K562 (cell line): ENCODE data around the gene ENSA. TPM values are rescaled to one million over a fixed set of nuclear protein-coding genes. Genes with fewer than 3 reads are reported as not detected.

Source experiments
- BMI1 ChIP-seq: fragments of 150-350 bp; IDR thresholded peaks from 2 replicates; pipeline ENCODE4 v1.6.1; 2014; ENCODE audit warnings: low read length
- BRD4 ChIP-seq: fragments of 200-600 bp; sonication (generic); IDR thresholded peaks from 2 replicates; pipeline ENCODE4 v1.6.1; 2017; ENCODE audit warnings: inconsistent platforms
- EHMT2 ChIP-seq: fragments of 450-650 bp; IDR thresholded peaks from 2 replicates; pipeline ENCODE4 v1.6.1; 2018; ENCODE audit warnings: antibody characterized with exemption
- ESRRA ChIP-seq: fragments of 450-650 bp; IDR thresholded peaks from 2 replicates; pipeline ENCODE4 v1.6.1; 2014; ENCODE audit warnings: low read depth, mild to moderate bottlenecking, moderate library complexity, borderline replicate concordance
- ETV5 ChIP-seq: sonication (generic); formaldehyde crosslinking; IDR thresholded peaks from 2 replicates; pipeline ENCODE4 v1.4.0; 2020; ENCODE audit warnings: low read depth, mild to moderate bottlenecking, missing genetic modification reagents
- FOSL1 ChIP-seq: fragments of 200-800 bp; sonication (Bioruptor generic); conservative IDR thresholded peaks from 2 replicates; pipeline ENCODE4 v1.6.1; 2016; ENCODE audit warnings: missing genetic modification characterization, missing compliant biosample characterization
- MIER1 ChIP-seq: fragments of 450-650 bp; IDR thresholded peaks from 2 replicates; pipeline ENCODE4 v1.6.1; 2016; ENCODE audit warnings: antibody characterized with exemption, mild to moderate bottlenecking, low read depth
- MTA1 ChIP-seq: fragments of 450-650 bp; IDR thresholded peaks from 2 replicates; pipeline ENCODE4 v1.6.1; 2017; ENCODE audit warnings: borderline replicate concordance
- PHTF2 ChIP-seq: fragments of 250-450 bp; sonication (Bioruptor Pico); IDR thresholded peaks from 2 replicates; pipeline ENCODE4 v1.5.0; 2021; ENCODE audit warnings: mild to moderate bottlenecking
- PTBP1 ChIP-seq: fragments of 200-400 bp; formaldehyde crosslinking; IDR thresholded peaks from 2 replicates; pipeline ENCODE4 v1.6.1; 2017; ENCODE audit warnings: low read depth, low read length
- PTRF ChIP-seq: fragments of 450-650 bp; IDR thresholded peaks from 2 replicates; pipeline ENCODE4 v1.6.1; 2016; ENCODE audit warnings: mild to moderate bottlenecking, missing genetic modification characterization, missing compliant biosample characterization
- RBFOX2 ChIP-seq: fragments of 200-400 bp; formaldehyde crosslinking; IDR thresholded peaks from 2 replicates; pipeline ENCODE4 v1.6.1; 2017; ENCODE audit warnings: low read depth, mild to moderate bottlenecking, low read length, moderate library complexity
- SMARCE1 ChIP-seq: fragments of 450-650 bp; IDR thresholded peaks from 2 replicates; pipeline ENCODE4 v1.7.1; 2016; ENCODE audit warnings: mild to moderate bottlenecking
- TBL1XR1 ChIP-seq, 2 experiments: IDR thresholded peaks; 2 replicates each; pipeline ENCODE4 v1.6.1; 2012; ENCODE audit warnings: improper control_type of control experiment in 2 of 2, low read length in 2 of 2, mild to moderate bottlenecking in 1 of 2
- TRIM24 ChIP-seq, 2 experiments: fragments of 450-650 bp; IDR thresholded peaks; 2 replicates each; pipeline ENCODE4 v1.6.1; 2016
- ZBTB1 ChIP-seq: sonication (generic); formaldehyde crosslinking; IDR thresholded peaks from 2 replicates; pipeline ENCODE4 v1.8.1; 2023; ENCODE audit warnings: missing genetic modification reagents, low read depth, mild to moderate bottlenecking, borderline replicate concordance
- ZNF184 ChIP-seq: sonication (generic); formaldehyde crosslinking; IDR thresholded peaks from 2 replicates; pipeline ENCODE4 v1.5.0; 2020; ENCODE audit warnings: missing genetic modification reagents
- polyA plus RNA-seq, 8 experiments: library from polyadenylated mRNA; depleted of rRNA in 4 of 8; stranded (reverse) in 5 of 8; unstranded in 3 of 8; fragments of >200 nt; fragmentation: Nextera tagmentation in 2 of 8; fragmentation: Illumina TruSeq in 1 of 8; extraction: Ambion mirVana in 2 of 8; extraction: Trizol in 1 of 8; gene quantifications; 2 replicates each; pipeline versions ENCODE4 v1.2.1 to v1.2.3, GENCODE V29; 2011 to 2014; ENCODE audit warnings: inconsistent platforms in 1 of 8, missing spikeins in 1 of 8
- total RNA-seq, 7 experiments: library from RNA; depleted of rRNA in 6 of 7; stranded (reverse); fragments of >200 nt in 6 of 7; fragmentation: Illumina TruSeq in 2 of 7; extraction: Trizol in 2 of 7; gene quantifications; 2 replicates each; pipeline versions ENCODE4 v1.2.1 to v1.2.3, GENCODE V29; 2011 to 2021; ENCODE audit warnings: low replicate concordance in 1 of 7
- TF ChIP-seq, protein P1 (sequence below): fragments of 450-650 bp; formaldehyde crosslinking; IDR thresholded peaks from 2 replicates; pipeline ENCODE4 v1.4.0; 2020; ENCODE audit warnings: mild to moderate bottlenecking, moderate library complexity
- TF ChIP-seq, protein P2 (sequence below): fragments of 450-650 bp; IDR thresholded peaks from 2 replicates; pipeline ENCODE4 v1.6.1; 2016
- TF ChIP-seq, protein P3 (sequence below), 2 experiments: IDR thresholded peaks; 2 replicates each; pipeline ENCODE4 v1.6.1; 2011; ENCODE audit warnings: borderline replicate concordance in 1 of 2, control low read depth in 1 of 2, low read depth in 1 of 2, low read length in 1 of 2, mild to moderate bottlenecking in 1 of 2, mixed read lengths in 1 of 2, moderate library complexity in 1 of 2; ENCODE audit not compliant: insufficient read depth in 1 of 2, insufficient read length in 1 of 2, poor library complexity in 1 of 2, severe bottlenecking in 1 of 2; ENCODE audit errors: extremely low read depth in 1 of 2
- TF ChIP-seq, protein P4 (sequence below): IDR thresholded peaks from 3 replicates; pipeline ENCODE4 v1.6.1; 2011; ENCODE audit warnings: borderline replicate concordance, mild to moderate bottlenecking; ENCODE audit not compliant: insufficient read length, insufficient read depth
- TF ChIP-seq, protein P5 (sequence below): sonication (generic); formaldehyde crosslinking; IDR thresholded peaks from 2 replicates; pipeline ENCODE4 v1.8.0; 2022; ENCODE audit warnings: missing genetic modification reagents, mild to moderate bottlenecking, moderate library complexity, borderline replicate concordance

ENSA gene
- total and polyA plus RNA-seq, 9 of the 15 experiments (the other 6 are each of a cell fraction or from before 2014, with no cell fraction given) = 68.1 to 605 (median 188) TPM

DNA sequence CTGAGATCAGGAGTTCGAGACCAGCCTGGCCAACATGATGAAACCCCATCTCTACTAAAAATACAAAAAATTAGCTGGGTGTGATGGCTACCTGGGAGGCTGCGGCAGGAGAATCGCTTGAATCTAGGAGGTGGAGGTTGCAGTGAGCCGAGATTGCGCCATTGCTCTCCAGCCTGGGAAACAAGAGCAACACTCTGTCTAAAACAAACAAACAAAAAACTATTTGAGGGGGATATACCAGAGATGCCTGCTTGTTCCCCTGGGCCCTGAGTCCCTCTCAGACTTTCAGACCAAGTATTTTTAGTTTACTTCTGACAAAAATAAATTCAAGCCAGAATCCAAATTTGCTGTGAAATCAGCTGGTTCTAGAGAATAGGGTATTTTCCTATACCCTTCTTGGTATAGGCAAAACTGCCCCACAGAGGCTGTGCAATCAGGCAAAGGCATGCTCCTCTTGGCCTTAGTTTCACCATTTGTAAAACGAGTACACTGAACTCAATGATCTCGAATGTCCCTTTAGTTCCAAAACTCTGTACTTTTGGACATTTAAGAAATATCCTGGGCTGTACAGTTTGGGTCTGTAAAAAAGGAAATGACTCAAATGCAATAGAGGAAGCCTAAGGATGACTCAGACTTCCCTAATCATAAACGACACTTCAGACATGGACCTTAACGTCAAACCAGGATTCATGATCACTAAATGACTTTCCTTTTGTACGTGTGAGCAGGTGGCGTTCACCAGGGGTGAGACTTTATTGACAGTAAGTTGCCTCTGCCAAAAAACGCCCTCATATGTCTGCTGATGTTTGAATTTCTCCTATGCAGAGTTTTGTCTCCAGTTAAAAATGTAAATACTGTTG, 16.1 kb downstream of the ENSA start (continued):
- TF ChIP-seq EHMT2 (peak; percentile 30; the same call in 1 of the 2 replicates), RBFOX2 (peak; percentile 53), PTBP1 (no peak), TBL1XR1 (IDR thresholded peaks at IDR 0.05; ENCODE audit: low read length in 2 of 2) (peak in 1 of 2 experiments; percentile 62; a peak in 1 of 4 replicates), FOSL1 (peak; percentile 99), BRD4 (peak; percentile 59; the same call in 1 of the 2 replicates), BMI1 (no peak), TRIM24 (IDR thresholded peaks at IDR 0.05) (peak; percentile 21 to 62; a peak in 2 of 4 replicates), ESRRA (no peak), ZBTB1 (no peak), ETV5 (CRISPR knock-in tag) (peak; percentile 78; the same call in 1 of the 2 replicates), PTRF (tag) (peak; percentile 68; the same call in 1 of the 2 replicates), MTA1 (peak; percentile 56; the same call in 1 of the 2 replicates), MIER1 (no peak), PHTF2 (CRISPR knock-in tag) (no peak), ZNF184 (CRISPR knock-in tag) (no peak), SMARCE1 (peak; percentile 96)
- TF ChIP-seq, protein P1, sequence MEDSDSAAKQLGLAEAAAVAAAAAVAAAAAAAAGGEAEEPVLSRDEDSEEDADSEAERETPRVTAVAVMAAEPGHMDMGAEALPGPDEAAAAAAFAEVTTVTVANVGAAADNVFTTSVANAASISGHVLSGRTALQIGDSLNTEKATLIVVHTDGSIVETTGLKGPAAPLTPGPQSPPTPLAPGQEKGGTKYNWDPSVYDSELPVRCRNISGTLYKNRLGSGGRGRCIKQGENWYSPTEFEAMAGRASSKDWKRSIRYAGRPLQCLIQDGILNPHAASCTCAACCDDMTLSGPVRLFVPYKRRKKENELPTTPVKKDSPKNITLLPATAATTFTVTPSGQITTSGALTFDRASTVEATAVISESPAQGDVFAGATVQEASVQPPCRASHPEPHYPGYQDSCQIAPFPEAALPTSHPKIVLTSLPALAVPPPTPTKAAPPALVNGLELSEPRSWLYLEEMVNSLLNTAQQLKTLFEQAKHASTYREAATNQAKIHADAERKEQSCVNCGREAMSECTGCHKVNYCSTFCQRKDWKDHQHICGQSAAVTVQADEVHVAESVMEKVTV (CRISPR knock-in tag) = peak; percentile 41; the same call in 1 of the 2 replicates
- TF ChIP-seq, protein P2, sequence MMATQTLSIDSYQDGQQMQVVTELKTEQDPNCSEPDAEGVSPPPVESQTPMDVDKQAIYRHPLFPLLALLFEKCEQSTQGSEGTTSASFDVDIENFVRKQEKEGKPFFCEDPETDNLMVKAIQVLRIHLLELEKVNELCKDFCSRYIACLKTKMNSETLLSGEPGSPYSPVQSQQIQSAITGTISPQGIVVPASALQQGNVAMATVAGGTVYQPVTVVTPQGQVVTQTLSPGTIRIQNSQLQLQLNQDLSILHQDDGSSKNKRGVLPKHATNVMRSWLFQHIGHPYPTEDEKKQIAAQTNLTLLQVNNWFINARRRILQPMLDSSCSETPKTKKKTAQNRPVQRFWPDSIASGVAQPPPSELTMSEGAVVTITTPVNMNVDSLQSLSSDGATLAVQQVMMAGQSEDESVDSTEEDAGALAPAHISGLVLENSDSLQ = peak; percentile 86
- TF ChIP-seq, protein P3, sequence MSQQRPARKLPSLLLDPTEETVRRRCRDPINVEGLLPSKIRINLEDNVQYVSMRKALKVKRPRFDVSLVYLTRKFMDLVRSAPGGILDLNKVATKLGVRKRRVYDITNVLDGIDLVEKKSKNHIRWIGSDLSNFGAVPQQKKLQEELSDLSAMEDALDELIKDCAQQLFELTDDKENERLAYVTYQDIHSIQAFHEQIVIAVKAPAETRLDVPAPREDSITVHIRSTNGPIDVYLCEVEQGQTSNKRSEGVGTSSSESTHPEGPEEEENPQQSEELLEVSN (IDR thresholded peaks at IDR 0.05; ENCODE audit: borderline replicate concordance in 1 of 2, extremely low read depth in 1 of 2, insufficient read depth in 1 of 2, insufficient read length in 1 of 2, low read depth in 1 of 2, low read length in 1 of 2, poor library complexity in 1 of 2, severe bottlenecking in 1 of 2) = peak; percentile 29 to 37
- TF ChIP-seq, protein P4, sequence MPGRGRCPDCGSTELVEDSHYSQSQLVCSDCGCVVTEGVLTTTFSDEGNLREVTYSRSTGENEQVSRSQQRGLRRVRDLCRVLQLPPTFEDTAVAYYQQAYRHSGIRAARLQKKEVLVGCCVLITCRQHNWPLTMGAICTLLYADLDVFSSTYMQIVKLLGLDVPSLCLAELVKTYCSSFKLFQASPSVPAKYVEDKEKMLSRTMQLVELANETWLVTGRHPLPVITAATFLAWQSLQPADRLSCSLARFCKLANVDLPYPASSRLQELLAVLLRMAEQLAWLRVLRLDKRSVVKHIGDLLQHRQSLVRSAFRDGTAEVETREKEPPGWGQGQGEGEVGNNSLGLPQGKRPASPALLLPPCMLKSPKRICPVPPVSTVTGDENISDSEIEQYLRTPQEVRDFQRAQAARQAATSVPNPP = no peak
- TF ChIP-seq, protein P5, sequence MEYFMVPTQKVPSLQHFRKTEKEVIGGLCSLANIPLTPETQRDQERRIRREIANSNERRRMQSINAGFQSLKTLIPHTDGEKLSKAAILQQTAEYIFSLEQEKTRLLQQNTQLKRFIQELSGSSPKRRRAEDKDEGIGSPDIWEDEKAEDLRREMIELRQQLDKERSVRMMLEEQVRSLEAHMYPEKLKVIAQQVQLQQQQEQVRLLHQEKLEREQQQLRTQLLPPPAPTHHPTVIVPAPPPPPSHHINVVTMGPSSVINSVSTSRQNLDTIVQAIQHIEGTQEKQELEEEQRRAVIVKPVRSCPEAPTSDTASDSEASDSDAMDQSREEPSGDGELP (CRISPR knock-in tag) = no peak
